ENCODE measurements around the gene XPNPEP3.

DNA sequence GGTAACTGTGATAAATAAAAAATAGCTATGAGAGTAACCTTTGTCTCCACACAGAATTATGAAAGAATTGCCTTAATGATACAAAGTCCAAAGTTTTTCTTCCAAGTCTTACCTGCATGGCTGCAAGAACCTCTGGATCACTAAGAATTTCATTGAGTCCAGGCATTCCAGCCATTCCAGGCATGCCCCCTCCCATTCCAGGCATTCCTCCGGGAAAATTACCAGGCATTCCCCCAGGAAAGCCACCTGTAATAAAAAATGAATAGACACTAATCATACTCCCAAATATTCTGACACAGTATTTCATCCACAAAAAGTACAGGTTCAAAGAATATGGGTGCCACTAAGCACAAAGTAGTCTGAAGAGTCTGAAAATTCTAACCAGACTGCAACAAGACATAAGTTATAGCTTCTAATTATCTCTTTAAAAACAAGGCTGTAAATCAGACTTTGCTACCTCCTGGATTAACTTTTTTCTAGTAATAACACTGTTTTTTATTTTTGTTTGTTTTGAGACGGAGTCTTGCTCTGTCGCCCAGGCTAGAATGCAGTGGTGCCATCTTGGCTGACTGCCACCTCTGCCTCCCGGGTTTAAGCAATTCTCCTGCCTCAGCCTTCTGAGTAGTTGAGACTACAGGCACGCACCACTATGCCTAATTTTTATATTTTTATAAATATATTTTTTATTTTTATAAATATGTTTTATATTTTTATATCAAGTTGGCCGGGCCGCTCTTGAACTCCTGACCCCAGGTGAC is 29.8 kb upstream of the XPNPEP3 start:
- TF ChIP-seq, protein P1, sequence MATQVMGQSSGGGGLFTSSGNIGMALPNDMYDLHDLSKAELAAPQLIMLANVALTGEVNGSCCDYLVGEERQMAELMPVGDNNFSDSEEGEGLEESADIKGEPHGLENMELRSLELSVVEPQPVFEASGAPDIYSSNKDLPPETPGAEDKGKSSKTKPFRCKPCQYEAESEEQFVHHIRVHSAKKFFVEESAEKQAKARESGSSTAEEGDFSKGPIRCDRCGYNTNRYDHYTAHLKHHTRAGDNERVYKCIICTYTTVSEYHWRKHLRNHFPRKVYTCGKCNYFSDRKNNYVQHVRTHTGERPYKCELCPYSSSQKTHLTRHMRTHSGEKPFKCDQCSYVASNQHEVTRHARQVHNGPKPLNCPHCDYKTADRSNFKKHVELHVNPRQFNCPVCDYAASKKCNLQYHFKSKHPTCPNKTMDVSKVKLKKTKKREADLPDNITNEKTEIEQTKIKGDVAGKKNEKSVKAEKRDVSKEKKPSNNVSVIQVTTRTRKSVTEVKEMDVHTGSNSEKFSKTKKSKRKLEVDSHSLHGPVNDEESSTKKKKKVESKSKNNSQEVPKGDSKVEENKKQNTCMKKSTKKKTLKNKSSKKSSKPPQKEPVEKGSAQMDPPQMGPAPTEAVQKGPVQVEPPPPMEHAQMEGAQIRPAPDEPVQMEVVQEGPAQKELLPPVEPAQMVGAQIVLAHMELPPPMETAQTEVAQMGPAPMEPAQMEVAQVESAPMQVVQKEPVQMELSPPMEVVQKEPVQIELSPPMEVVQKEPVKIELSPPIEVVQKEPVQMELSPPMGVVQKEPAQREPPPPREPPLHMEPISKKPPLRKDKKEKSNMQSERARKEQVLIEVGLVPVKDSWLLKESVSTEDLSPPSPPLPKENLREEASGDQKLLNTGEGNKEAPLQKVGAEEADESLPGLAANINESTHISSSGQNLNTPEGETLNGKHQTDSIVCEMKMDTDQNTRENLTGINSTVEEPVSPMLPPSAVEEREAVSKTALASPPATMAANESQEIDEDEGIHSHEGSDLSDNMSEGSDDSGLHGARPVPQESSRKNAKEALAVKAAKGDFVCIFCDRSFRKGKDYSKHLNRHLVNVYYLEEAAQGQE (IDR thresholded peaks at IDR 0.05; ENCODE audit: low read depth, low read length) = no peak
- TF ChIP-seq, protein P2, sequence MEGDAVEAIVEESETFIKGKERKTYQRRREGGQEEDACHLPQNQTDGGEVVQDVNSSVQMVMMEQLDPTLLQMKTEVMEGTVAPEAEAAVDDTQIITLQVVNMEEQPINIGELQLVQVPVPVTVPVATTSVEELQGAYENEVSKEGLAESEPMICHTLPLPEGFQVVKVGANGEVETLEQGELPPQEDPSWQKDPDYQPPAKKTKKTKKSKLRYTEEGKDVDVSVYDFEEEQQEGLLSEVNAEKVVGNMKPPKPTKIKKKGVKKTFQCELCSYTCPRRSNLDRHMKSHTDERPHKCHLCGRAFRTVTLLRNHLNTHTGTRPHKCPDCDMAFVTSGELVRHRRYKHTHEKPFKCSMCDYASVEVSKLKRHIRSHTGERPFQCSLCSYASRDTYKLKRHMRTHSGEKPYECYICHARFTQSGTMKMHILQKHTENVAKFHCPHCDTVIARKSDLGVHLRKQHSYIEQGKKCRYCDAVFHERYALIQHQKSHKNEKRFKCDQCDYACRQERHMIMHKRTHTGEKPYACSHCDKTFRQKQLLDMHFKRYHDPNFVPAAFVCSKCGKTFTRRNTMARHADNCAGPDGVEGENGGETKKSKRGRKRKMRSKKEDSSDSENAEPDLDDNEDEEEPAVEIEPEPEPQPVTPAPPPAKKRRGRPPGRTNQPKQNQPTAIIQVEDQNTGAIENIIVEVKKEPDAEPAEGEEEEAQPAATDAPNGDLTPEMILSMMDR (IDR thresholded peaks at IDR 0.05) = no peak
- TF ChIP-seq FOXM1 (IDR thresholded peaks at IDR 0.05; ENCODE audit: low read depth) (no peak), RFX5 (IDR thresholded peaks at IDR 0.05; ENCODE audit: low read length) (no peak), GABPA (IDR thresholded peaks at IDR 0.05; ENCODE audit: low read depth) (no peak), NRF1 (IDR thresholded peaks at IDR 0.05; ENCODE audit: low read depth, low read length) (no peak), YY1 (IDR thresholded peaks at IDR 0.05; ENCODE audit: low read depth) (no peak), EP300 (IDR thresholded peaks at IDR 0.05; ENCODE audit: borderline replicate concordance in 1 of 2, low read depth in 1 of 2, low read length in 1 of 2) (no peak), RAD21 (IDR thresholded peaks at IDR 0.05; ENCODE audit: low read length) (no peak), FOSL2 (IDR thresholded peaks at IDR 0.05; ENCODE audit: borderline replicate concordance, low read depth) (no peak), POLR2AphosphoS5 (IDR thresholded peaks at IDR 0.05; ENCODE audit: low read depth, low read length) (no peak)

Data from SK-N-SH (cell line).